ENCODE data around the gene C6.

- no peak for TF ChIP-seq POLR2A (IDR thresholded peaks at IDR 0.05)
- no peak for TF ChIP-seq CTCF (IDR thresholded peaks at IDR 0.05)
These were observed 19.7 kb downstream of the C6 start for GRCh38 chr5:41193456-41194205.

Measured in stomach (tissue), 4 donors.